ENCODE measurements around the gene SMTN. TPM values are rescaled to one million over a fixed set of nuclear protein-coding genes. Genes with fewer than 3 reads are reported as not detected.
A peak's percentile ranks its signal among the peaks of the same experiment; 100 is the strongest.

Gene SMTN
- polyA plus RNA-seq, 1 of the 3 experiments (the other 2 are of a cell fraction), result 30.4 TPM

DNA sequence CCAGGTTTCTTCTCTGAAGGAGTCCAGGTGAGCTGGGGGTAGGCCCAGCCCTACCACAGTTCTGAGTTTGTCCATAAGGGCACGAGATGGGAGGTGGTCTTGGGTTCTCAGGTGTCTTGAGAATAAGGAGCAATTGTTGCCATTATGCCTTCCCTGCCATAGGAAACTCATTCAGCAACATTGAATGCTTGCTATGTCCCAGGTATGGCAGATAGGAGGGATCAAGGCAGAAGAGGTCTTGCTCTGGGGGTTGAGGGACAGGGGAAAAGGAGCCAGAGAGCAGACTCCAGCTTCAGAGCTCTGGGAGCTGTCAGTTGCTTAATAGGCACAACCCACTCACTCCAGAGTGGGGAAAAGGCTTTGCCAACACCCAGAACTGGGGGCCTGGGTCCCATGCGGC lies 22.0 kb downstream of the SMTN start:
- H3K27me3 ChIP-seq (ENCODE audit: insufficient read depth), result no peaks in the 10 kb centered on the region
- peaks cover 13% of the 10 kb centered on the region; the same call in 1 of the 2 replicates for H3K79me2 ChIP-seq (ENCODE audit: insufficient read depth)
- H3K9ac ChIP-seq, result no peak overlapping the region; the same call in 1 of the 2 replicates
- no peak overlapping the region for H3K4me3 ChIP-seq (ENCODE audit: low read depth in 2 of 2, low read length in 1 of 2)
- no peaks in the 10 kb centered on the region for H4K20me1 ChIP-seq (ENCODE audit: insufficient read depth)
- CTCF ChIA-PET, result interaction anchor here (2.3 to 2.5 kb wide), 2 partner anchors 13 to 18 kb away, joined by 8 to 10 read pairs; no protein-coding TSS in a partner anchor
- H3F3A ChIP-seq (replicated peaks; ENCODE audit: insufficient read depth), result peaks cover 26% of the 10 kb centered on the region
- H3K36me3 ChIP-seq (replicated peaks in 1 of 2; ENCODE audit: control insufficient read depth in 1 of 2, insufficient read depth in 2 of 2, low read length in 1 of 2), result peaks cover 0 to 20% of the 10 kb centered on the region in 2 experiments
- WGBS (ENCODE audit: low lambda C conversion rate), result 88% methylated on average over 1 of the region's 2 CpGs
- peak overlapping the region in 1 of 2 experiments; percentile 71; a peak in 2 of 4 replicates for H3K27ac ChIP-seq (ENCODE audit: low read depth in 2 of 2, low read length in 1 of 2)
- TF ChIP-seq EZH2phosphoT487 (IDR thresholded peaks at IDR 0.05; ENCODE audit: borderline replicate concordance, low read depth) (no peak), TCF12 (IDR thresholded peaks at IDR 0.05) (no peak), RXRA (IDR thresholded peaks at IDR 0.05; ENCODE audit: borderline replicate concordance, low read depth) (no peak), SIN3A (IDR thresholded peaks at IDR 0.05; ENCODE audit: borderline replicate concordance, low read depth, low read length) (no peak)
- H3K4me2 ChIP-seq, result no peak overlapping the region
- H3K4me1 ChIP-seq (ENCODE audit: control insufficient read depth in 1 of 2, insufficient read depth in 2 of 2, low read depth in 1 of 2, low read length in 1 of 2), result peaks cover 0 to 13% of the 10 kb centered on the region in 2 experiments; a peak in 1 of 4 replicates
- no peak overlapping the region for H2AFZ ChIP-seq (ENCODE audit: low read depth)
- POLR2A ChIA-PET, result no interaction called here
- no peak for DNase-seq
- no peaks in the 10 kb centered on the region for H3K9me3 ChIP-seq
- no peaks in the 10 kb centered on the region for H3K9me2 ChIP-seq

GRCh38 chr22:31103899-31104694 lies 23.0 kb downstream of the SMTN start:
- no peak overlapping the region for H3K9ac ChIP-seq

DNA sequence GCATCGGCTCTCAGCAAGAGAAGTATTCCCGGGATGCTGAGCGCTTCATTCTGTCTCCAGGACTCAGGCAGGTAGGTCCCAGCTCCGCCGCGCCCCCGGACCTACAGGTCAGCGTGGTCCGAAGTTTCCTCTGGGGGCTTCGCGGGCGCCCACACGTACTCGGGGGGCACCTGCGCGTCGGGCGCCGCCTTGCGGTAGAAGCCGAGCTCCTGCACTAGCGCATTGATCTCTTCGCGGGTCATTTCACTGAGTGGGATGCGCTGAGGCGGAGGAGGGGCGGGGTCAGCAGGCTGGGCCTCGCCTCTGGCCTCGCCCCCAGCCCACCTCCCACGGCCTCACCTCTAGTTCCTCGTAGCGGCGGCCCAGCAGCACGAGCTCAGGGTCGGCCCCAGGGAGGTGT lies 23.8 kb downstream of the SMTN start:
- no peak for DNase-seq
- no peak overlapping the region for H2AFZ ChIP-seq (ENCODE audit: low read depth)
- TF ChIP-seq POLR2AphosphoS5 (IDR thresholded peaks at IDR 0.05; ENCODE audit: low read depth, low read length) (no peak), TCF12 (IDR thresholded peaks at IDR 0.05) (no peak), TAF1 (IDR thresholded peaks at IDR 0.05; ENCODE audit: borderline replicate concordance, low read depth, low read length) (no peak), REST (IDR thresholded peaks at IDR 0.05; ENCODE audit: low read depth, low read length) (no peak), MEF2A (IDR thresholded peaks at IDR 0.05; ENCODE audit: borderline replicate concordance, low read depth) (no peak), EP300 (IDR thresholded peaks at IDR 0.05; ENCODE audit: borderline replicate concordance in 1 of 2, low read depth in 1 of 2, low read length in 1 of 2) (no peak)
- TF ChIP-seq, protein P1, sequence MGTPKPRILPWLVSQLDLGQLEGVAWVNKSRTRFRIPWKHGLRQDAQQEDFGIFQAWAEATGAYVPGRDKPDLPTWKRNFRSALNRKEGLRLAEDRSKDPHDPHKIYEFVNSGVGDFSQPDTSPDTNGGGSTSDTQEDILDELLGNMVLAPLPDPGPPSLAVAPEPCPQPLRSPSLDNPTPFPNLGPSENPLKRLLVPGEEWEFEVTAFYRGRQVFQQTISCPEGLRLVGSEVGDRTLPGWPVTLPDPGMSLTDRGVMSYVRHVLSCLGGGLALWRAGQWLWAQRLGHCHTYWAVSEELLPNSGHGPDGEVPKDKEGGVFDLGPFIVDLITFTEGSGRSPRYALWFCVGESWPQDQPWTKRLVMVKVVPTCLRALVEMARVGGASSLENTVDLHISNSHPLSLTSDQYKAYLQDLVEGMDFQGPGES (IDR thresholded peaks at IDR 0.05; ENCODE audit: low read depth, low read length), result no peak

More at GRCh38 chr22:31103899-31104694, 23.0 kb downstream of the SMTN start:
- TF ChIP-seq, protein P2, sequence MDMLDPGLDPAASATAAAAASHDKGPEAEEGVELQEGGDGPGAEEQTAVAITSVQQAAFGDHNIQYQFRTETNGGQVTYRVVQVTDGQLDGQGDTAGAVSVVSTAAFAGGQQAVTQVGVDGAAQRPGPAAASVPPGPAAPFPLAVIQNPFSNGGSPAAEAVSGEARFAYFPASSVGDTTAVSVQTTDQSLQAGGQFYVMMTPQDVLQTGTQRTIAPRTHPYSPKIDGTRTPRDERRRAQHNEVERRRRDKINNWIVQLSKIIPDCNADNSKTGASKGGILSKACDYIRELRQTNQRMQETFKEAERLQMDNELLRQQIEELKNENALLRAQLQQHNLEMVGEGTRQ (IDR thresholded peaks at IDR 0.05; ENCODE audit: borderline replicate concordance, low read depth, low read length), result no peak
- TF ChIP-seq POLR2AphosphoS5 (IDR thresholded peaks at IDR 0.05; ENCODE audit: low read depth, low read length), result 0 out of 2 replicates have a peak, but pooled peaks have one; percentile 0
- ChIA-PET POLR2A (interaction anchor here (1.0 kb wide), 1 partner anchor 12 kb away, joined by 3 read pairs; no protein-coding TSS in a partner anchor), CTCF (interaction anchor here (1.0 to 2.5 kb wide), 5 partner anchors 11 to 44 kb away, joined by 3 to 10 read pairs (median 4); no protein-coding TSS in a partner anchor)
- H4K20me1 ChIP-seq (ENCODE audit: insufficient read depth), result no peaks in the 10 kb centered on the region
- 90% methylated on average over 27 of the region's 33 CpGs for WGBS (ENCODE audit: low lambda C conversion rate)
- DNase-seq, result no peak
- peaks cover 0 to 13% of the 10 kb centered on the region in 2 experiments; a peak in 1 of 4 replicates for H3K4me1 ChIP-seq (ENCODE audit: control insufficient read depth in 1 of 2, insufficient read depth in 2 of 2, low read depth in 1 of 2, low read length in 1 of 2)
- no peaks in the 10 kb centered on the region for H3K9me3 ChIP-seq
- H3K79me2 ChIP-seq (ENCODE audit: insufficient read depth), result peaks cover 13% of the 10 kb centered on the region; the same call in 1 of the 2 replicates
- 0 out of 4 replicates have a peak overlapping the region, but pooled peaks of 1 of the 2 experiments have one; percentile 71 for H3K27ac ChIP-seq (ENCODE audit: low read depth in 2 of 2, low read length in 1 of 2)
- no peaks in the 10 kb centered on the region for H3K9me2 ChIP-seq
- H2AFZ ChIP-seq (ENCODE audit: low read depth), result no peak overlapping the region
- H3K27me3 ChIP-seq (ENCODE audit: insufficient read depth), result no peaks in the 10 kb centered on the region
- peaks cover 26% of the 10 kb centered on the region for H3F3A ChIP-seq (replicated peaks; ENCODE audit: insufficient read depth)
- peaks cover 0 to 18% of the 10 kb centered on the region in 2 experiments for H3K36me3 ChIP-seq (replicated peaks in 1 of 2; ENCODE audit: control insufficient read depth in 1 of 2, insufficient read depth in 2 of 2, low read length in 1 of 2)
- H3K4me3 ChIP-seq (ENCODE audit: low read depth in 2 of 2, low read length in 1 of 2), result no peak overlapping the region
- no peak overlapping the region for H3K4me2 ChIP-seq

More for the DNA sequence above, 23.8 kb downstream of the SMTN start:
- Histone ChIP-seq H3K9me2 (no peaks in the 10 kb centered on the region), H3K79me2 (ENCODE audit: insufficient read depth) (peaks cover 13% of the 10 kb centered on the region; the same call in 1 of the 2 replicates), H3K27ac (ENCODE audit: low read depth in 2 of 2, low read length in 1 of 2) (no peak overlapping the region), H3K27me3 (ENCODE audit: insufficient read depth) (no peaks in the 10 kb centered on the region), H3K4me2 (no peak overlapping the region), H4K20me1 (ENCODE audit: insufficient read depth) (no peaks in the 10 kb centered on the region), H3K9me3 (no peaks in the 10 kb centered on the region), H3K36me3 (replicated peaks in 1 of 2; ENCODE audit: control insufficient read depth in 1 of 2, insufficient read depth in 2 of 2, low read length in 1 of 2) (peaks cover 0 to 10% of the 10 kb centered on the region in 2 experiments), H3K4me3 (ENCODE audit: low read depth in 2 of 2, low read length in 1 of 2) (no peak overlapping the region), H3F3A (replicated peaks; ENCODE audit: insufficient read depth) (peaks cover 23% of the 10 kb centered on the region), H3K9ac (no peak overlapping the region), H3K4me1 (ENCODE audit: control insufficient read depth in 1 of 2, insufficient read depth in 2 of 2, low read depth in 1 of 2, low read length in 1 of 2) (peaks cover 0 to 13% of the 10 kb centered on the region in 2 experiments; a peak in 1 of 4 replicates)
- CTCF ChIA-PET, result interaction anchor here (0.9 to 7.4 kb wide), 7 partner anchors 9 to 44 kb away, joined by 3 to 85 read pairs (median 4); no protein-coding TSS in a partner anchor
- POLR2A ChIA-PET, result interaction anchor here (1.0 kb wide), 1 partner anchor 12 kb away, joined by 3 read pairs; no protein-coding TSS in a partner anchor
- over 99% methylated on average over 28 of the region's 35 CpGs for WGBS (ENCODE audit: low lambda C conversion rate)

All from SK-N-SH (cell line).